Measurements from ENCODE around the gene PFN1. TPM values are rescaled to one million over a fixed set of nuclear protein-coding genes. Genes with fewer than 3 reads are reported as not detected.

The PFN1 gene
- total and polyA plus RNA-seq, 9 of the 15 experiments (the other 6 are each of a cell fraction or from before 2014, with no cell fraction given): 60.5 to 1,479 (median 456) TPM

DNA sequence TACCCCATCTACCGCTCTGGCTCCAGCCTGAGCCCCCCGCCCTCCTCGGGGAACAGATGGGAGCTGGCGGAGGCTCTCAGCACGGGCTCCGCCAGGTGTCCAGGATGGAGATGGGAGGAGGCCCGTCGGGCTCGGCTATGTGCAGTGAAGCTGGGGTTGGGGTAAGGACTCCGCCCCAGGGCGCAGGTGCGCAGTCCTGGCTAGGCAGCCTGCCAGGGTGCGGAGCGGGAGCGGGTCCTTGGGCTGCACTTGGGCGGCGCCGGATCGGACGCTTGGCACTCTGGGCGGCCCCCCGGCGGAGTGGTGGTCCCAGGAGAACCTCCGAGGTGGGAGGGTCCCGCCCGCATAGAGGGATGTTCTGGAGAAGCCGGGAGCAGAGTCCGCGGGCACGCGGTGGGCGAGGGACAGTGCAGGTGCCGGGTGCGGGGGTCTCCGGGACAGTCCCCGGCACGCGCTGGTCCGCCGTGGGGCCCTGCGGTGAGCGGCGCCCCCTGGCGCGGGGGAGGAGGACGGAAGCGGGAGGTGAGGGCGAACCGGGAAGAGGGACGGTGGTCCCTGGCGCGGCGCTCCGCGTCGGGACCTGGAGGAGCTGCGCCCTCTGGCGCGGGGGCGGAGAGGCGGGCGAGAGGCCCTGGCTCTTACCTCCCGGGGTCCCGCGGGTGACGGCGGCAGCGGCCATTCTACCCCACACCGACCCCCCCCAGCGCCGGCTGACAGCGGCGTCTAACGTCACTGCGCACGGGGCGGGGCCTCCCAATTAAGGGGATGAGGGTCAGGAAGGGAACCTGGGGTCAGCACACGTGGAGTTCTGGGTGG is 38.8 kb upstream of the PFN1 start, which contains the start of gene CAMTA2:
CAMTA2 (minus strand) TSS at position 725 of the 816 bp plus-strand sequence. CDS start 1,453 bp downstream, outside the sequence.
- H3K4me2 ChIP-seq (ENCODE audit: insufficient read depth, low read length): peak within 1 kb of the TSS; percentile 82
- H3K27me3 ChIP-seq (ENCODE audit: control insufficient read depth in 2 of 2, insufficient read depth in 2 of 2, low read length in 2 of 2): no peaks in the 10 kb centered on the region
- H3K9me3 ChIP-seq (replicated peaks; ENCODE audit: control insufficient read depth, insufficient read depth, low read depth, low read length): no peaks in the 10 kb centered on the region
- peaks cover 15% of the 10 kb centered on the region for H3K36me3 ChIP-seq (ENCODE audit: control insufficient read depth, insufficient read depth, low read length)
- peak within 1 kb of the TSS; percentile 77 for H3K4me3 ChIP-seq
- peak; percentile 93 for ATAC-seq
- H2AFZ ChIP-seq (ENCODE audit: low read depth, low read length): peak within 1 kb of the TSS; percentile 94
- H3K79me2 ChIP-seq (ENCODE audit: control insufficient read depth, insufficient read depth, low read length): peaks cover 26% of the 10 kb centered on the region
- DNase-seq (ENCODE audit: extremely low read depth in 1 of 4, low spot score in 3 of 4): peak; percentile 85 to 90 (median 86)
- no peaks in the 10 kb centered on the region for H4K20me1 ChIP-seq (replicated peaks; ENCODE audit: control insufficient read depth, insufficient read depth, low read length)
- peak; percentile 72 for FAIRE-seq
- whole genome bisulfite sequencing (ENCODE audit: insufficient coverage, low coverage, missing lambda C conversion rate): 0% methylated on average over 28 of the region's 78 CpGs
- peaks cover 10 to 21% of the 10 kb centered on the region in 2 experiments; a peak in 4 of 5 replicates for H3K4me1 ChIP-seq (replicated peaks in 1 of 2; ENCODE audit: control insufficient read depth in 2 of 2, insufficient read depth in 2 of 2, low read length in 2 of 2)
- H3K27ac ChIP-seq (ENCODE audit: extremely low read depth, low read depth, low read length): peak within 1 kb of the TSS; percentile 74
- ChIA-PET POLR2A (interaction anchor here (0.6 to 2.4 kb wide), 12 partner anchors 8 to 145 kb away, joined by 3 to 13 read pairs (median 4); partner anchors contain the start of genes ENO3, INCA1 and KIF1C), CTCF (ENCODE audit: low intra/inter-chr PET ratio) (interaction anchor here (0.7 to 0.9 kb wide), 3 partner anchors 46 to 78 kb away, joined by 3 read pairs; no protein-coding TSS in a partner anchor)
- H3K9me1 ChIP-seq (ENCODE audit: control insufficient read depth, insufficient read depth, low read length): no peaks in the 10 kb centered on the region
- in situ Hi-C loops (cut with MboI) (no loop called here), intact Hi-C loops (cut with micrococcal nuclease) (no loop called here)
- no TSS peak for BruUV-seq (replicated peaks)
- peak within 1 kb of the TSS; percentile 73 to 94 for H3K9ac ChIP-seq (ENCODE audit: insufficient read depth in 1 of 2, low read depth in 2 of 2, low read length in 2 of 2)
- TF ChIP-seq FIP1L1 (IDR thresholded peaks at IDR 0.05; ENCODE audit: low read depth, low read length, poor library complexity, severe bottlenecking): peak; percentile 84
- peak; percentile 87 for TF ChIP-seq PCBP1 (IDR thresholded peaks at IDR 0.05; ENCODE audit: low read depth, low read length, poor library complexity, severe bottlenecking)
- TF ChIP-seq, protein P1, sequence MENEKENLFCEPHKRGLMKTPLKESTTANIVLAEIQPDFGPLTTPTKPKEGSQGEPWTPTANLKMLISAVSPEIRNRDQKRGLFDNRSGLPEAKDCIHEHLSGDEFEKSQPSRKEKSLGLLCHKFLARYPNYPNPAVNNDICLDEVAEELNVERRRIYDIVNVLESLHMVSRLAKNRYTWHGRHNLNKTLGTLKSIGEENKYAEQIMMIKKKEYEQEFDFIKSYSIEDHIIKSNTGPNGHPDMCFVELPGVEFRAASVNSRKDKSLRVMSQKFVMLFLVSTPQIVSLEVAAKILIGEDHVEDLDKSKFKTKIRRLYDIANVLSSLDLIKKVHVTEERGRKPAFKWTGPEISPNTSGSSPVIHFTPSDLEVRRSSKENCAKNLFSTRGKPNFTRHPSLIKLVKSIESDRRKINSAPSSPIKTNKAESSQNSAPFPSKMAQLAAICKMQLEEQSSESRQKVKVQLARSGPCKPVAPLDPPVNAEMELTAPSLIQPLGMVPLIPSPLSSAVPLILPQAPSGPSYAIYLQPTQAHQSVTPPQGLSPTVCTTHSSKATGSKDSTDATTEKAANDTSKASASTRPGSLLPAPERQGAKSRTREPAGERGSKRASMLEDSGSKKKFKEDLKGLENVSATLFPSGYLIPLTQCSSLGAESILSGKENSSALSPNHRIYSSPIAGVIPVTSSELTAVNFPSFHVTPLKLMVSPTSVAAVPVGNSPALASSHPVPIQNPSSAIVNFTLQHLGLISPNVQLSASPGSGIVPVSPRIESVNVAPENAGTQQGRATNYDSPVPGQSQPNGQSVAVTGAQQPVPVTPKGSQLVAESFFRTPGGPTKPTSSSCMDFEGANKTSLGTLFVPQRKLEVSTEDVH (IDR thresholded peaks at IDR 0.05; ENCODE audit: low read depth, partially characterized antibody): peak; percentile 70
- peak; percentile 25 for TF ChIP-seq TAF9B (IDR thresholded peaks at IDR 0.05; ENCODE audit: partially characterized antibody)
- TF ChIP-seq, protein P2, sequence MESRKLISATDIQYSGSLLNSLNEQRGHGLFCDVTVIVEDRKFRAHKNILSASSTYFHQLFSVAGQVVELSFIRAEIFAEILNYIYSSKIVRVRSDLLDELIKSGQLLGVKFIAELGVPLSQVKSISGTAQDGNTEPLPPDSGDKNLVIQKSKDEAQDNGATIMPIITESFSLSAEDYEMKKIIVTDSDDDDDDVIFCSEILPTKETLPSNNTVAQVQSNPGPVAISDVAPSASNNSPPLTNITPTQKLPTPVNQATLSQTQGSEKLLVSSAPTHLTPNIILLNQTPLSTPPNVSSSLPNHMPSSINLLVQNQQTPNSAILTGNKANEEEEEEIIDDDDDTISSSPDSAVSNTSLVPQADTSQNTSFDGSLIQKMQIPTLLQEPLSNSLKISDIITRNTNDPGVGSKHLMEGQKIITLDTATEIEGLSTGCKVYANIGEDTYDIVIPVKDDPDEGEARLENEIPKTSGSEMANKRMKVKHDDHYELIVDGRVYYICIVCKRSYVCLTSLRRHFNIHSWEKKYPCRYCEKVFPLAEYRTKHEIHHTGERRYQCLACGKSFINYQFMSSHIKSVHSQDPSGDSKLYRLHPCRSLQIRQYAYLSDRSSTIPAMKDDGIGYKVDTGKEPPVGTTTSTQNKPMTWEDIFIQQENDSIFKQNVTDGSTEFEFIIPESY (CRISPR knock-in tag; IDR thresholded peaks at IDR 0.05): peak; percentile 55
- peak in 1 of 2 experiments; percentile 35; a peak in 1 of 4 replicates for TF ChIP-seq RCOR1 (IDR thresholded peaks at IDR 0.05; ENCODE audit: borderline replicate concordance in 1 of 2, low read depth in 2 of 2, low read length in 2 of 2)
- TF ChIP-seq, protein P3, sequence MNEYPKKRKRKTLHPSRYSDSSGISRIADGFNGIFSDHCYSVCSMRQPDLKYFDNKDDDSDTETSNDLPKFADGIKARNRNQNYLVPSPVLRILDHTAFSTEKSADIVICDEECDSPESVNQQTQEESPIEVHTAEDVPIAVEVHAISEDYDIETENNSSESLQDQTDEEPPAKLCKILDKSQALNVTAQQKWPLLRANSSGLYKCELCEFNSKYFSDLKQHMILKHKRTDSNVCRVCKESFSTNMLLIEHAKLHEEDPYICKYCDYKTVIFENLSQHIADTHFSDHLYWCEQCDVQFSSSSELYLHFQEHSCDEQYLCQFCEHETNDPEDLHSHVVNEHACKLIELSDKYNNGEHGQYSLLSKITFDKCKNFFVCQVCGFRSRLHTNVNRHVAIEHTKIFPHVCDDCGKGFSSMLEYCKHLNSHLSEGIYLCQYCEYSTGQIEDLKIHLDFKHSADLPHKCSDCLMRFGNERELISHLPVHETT (CRISPR knock-in tag; conservative IDR thresholded peaks at IDR 0.05 in 1 of 2, IDR thresholded peaks at IDR 0.05 in 1 of 2): peak in 1 of 2 experiments; percentile 94; a peak in 2 of 4 replicates
- TF ChIP-seq U2AF1 (optimal IDR thresholded peaks at IDR 0.05; ENCODE audit: low read depth, low read length): peak; percentile 94
- no peak for TF ChIP-seq NR2C2 (CRISPR knock-in tag; IDR thresholded peaks at IDR 0.05)
- TF ChIP-seq NR2C2 (tag; IDR thresholded peaks at IDR 0.05): peak; percentile 83
- TF ChIP-seq, protein P4, sequence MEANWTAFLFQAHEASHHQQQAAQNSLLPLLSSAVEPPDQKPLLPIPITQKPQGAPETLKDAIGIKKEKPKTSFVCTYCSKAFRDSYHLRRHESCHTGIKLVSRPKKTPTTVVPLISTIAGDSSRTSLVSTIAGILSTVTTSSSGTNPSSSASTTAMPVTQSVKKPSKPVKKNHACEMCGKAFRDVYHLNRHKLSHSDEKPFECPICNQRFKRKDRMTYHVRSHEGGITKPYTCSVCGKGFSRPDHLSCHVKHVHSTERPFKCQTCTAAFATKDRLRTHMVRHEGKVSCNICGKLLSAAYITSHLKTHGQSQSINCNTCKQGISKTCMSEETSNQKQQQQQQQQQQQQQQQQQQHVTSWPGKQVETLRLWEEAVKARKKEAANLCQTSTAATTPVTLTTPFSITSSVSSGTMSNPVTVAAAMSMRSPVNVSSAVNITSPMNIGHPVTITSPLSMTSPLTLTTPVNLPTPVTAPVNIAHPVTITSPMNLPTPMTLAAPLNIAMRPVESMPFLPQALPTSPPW (CRISPR knock-in tag; IDR thresholded peaks at IDR 0.05): peak; percentile 98
